MM.1S (cell line): ENCODE results near the gene PNPLA5.

Experiments
- DNase-seq: peaks from one replicate; pipeline ENCODE4 v3.0.0-alpha.2; 2015
- H2AFZ ChIP-seq: fragments of 300-600 bp; sonication (generic); 2 replicates; pipeline ENCODE4 v1.6.0; 2016; ENCODE audit warnings: antibody characterized with exemption, low read length
- H3F3A ChIP-seq: fragments of 300-600 bp; sonication (generic); 2 replicates; pipeline ENCODE4 v1.6.1; 2016; ENCODE audit warnings: mild to moderate bottlenecking, antibody characterized with exemption, low read length, moderate library complexity, mixed read lengths; ENCODE audit not compliant: insufficient read depth
- H3K27ac ChIP-seq: fragments of 300-600 bp; sonication (generic); 2 replicates; pipeline ENCODE4 v1.5.1; 2016; ENCODE audit warnings: mild to moderate bottlenecking, low read length
- H3K27me3 ChIP-seq: fragments of 300-600 bp; sonication (generic); replicated peaks from 2 replicates; pipeline ENCODE4 v1.6.0; 2016; ENCODE audit warnings: low read length; ENCODE audit not compliant: insufficient read depth
- H3K36me3 ChIP-seq: fragments of 300-600 bp; sonication (generic); replicated peaks from 2 replicates; pipeline ENCODE4 v1.6.1; 2016; ENCODE audit warnings: mild to moderate bottlenecking, low read length, mixed read lengths; ENCODE audit not compliant: insufficient read depth
- H3K4me1 ChIP-seq: fragments of 300-600 bp; sonication (generic); 2 replicates; pipeline ENCODE4 v1.6.1; 2016; ENCODE audit warnings: low read length, mixed read lengths
- H3K4me2 ChIP-seq: fragments of 300-600 bp; sonication (generic); 2 replicates; pipeline ENCODE4 v1.6.0; 2016; ENCODE audit warnings: low read depth, low read length
- H3K4me3 ChIP-seq: fragments of 300-600 bp; sonication (generic); 2 replicates; pipeline ENCODE4 v1.5.1; 2016; ENCODE audit warnings: low read length, mixed read lengths
- H3K79me2 ChIP-seq: fragments of 300-600 bp; sonication (generic); 2 replicates; pipeline ENCODE4 v1.6.1; 2016; ENCODE audit warnings: mixed run types, low read length, mixed read lengths
- H3K9ac ChIP-seq: fragments of 300-600 bp; sonication (generic); 2 replicates; pipeline ENCODE4 v1.6.1; 2016; ENCODE audit warnings: low read length, mixed read lengths
- H3K9me2 ChIP-seq: fragments of 300-600 bp; sonication (generic); replicated peaks from 2 replicates; pipeline ENCODE4 v1.6.1; 2016; ENCODE audit warnings: mild to moderate bottlenecking, low read length, mixed read lengths; ENCODE audit not compliant: insufficient read depth
- H3K9me3 ChIP-seq: fragments of 300-600 bp; sonication (generic); replicated peaks from 2 replicates; pipeline ENCODE4 v1.6.1; 2016; ENCODE audit warnings: mild to moderate bottlenecking, low read length, mixed read lengths; ENCODE audit not compliant: insufficient read depth
- H4K20me1 ChIP-seq: fragments of 300-600 bp; sonication (generic); 2 replicates; pipeline ENCODE4 v1.6.1; 2016; ENCODE audit warnings: mild to moderate bottlenecking, low read length, moderate library complexity, mixed read lengths; ENCODE audit not compliant: insufficient read depth
- EZH2 ChIP-seq: fragments of 300-600 bp; sonication (generic); optimal IDR thresholded peaks from 2 replicates; pipeline ENCODE3; 2017; ENCODE audit warnings: low read depth, mild to moderate bottlenecking, antibody characterized with exemption, low read length, mixed read lengths
- EZH2phosphoT487 ChIP-seq: fragments of 300-600 bp; sonication (generic); IDR thresholded peaks from 2 replicates; pipeline ENCODE4 v1.6.1; 2018; ENCODE audit warnings: antibody characterized with exemption, low read length
- TF ChIP-seq, protein P1 (sequence below): fragments of 300-600 bp; sonication (generic); IDR thresholded peaks from 2 replicates; pipeline ENCODE4 v1.5.1; 2016; ENCODE audit warnings: antibody characterized with exemption, low read length, mixed read lengths

Gene PNPLA5

DNA sequence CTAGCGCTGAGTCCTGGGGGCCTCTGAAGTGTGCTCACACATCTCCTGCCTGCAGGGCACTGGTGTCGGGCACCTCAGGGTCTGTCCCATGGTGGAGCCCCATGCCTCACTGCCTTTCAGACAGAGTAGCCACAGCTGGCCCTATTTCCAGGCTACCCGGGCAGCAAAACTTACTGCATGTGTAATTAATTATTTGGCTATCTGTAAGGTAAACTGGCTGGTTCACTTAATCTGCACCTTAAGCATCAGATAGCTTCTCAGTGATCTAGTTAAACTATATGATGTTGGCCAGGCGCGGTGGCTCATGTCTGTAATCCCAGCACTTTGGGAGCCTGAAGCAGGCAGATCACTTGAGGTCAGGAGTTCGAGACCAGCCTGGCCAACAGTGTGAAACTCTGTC, 37.1 kb upstream of the PNPLA5 start:
- no peak overlapping the region for H3K4me2 ChIP-seq
- no peaks in the 10 kb centered on the region for H3K79me2 ChIP-seq
- no peak overlapping the region for H3K9ac ChIP-seq
- H3K4me3 ChIP-seq: no peak overlapping the region
- H3K9me2 ChIP-seq: no peaks in the 10 kb centered on the region
- no peaks in the 10 kb centered on the region for H3K9me3 ChIP-seq
- H3K36me3 ChIP-seq: no peaks in the 10 kb centered on the region
- no peaks in the 10 kb centered on the region for H3K4me1 ChIP-seq
- TF ChIP-seq EZH2: no peak
- no peak for TF ChIP-seq EZH2phosphoT487
- TF ChIP-seq, protein P1, sequence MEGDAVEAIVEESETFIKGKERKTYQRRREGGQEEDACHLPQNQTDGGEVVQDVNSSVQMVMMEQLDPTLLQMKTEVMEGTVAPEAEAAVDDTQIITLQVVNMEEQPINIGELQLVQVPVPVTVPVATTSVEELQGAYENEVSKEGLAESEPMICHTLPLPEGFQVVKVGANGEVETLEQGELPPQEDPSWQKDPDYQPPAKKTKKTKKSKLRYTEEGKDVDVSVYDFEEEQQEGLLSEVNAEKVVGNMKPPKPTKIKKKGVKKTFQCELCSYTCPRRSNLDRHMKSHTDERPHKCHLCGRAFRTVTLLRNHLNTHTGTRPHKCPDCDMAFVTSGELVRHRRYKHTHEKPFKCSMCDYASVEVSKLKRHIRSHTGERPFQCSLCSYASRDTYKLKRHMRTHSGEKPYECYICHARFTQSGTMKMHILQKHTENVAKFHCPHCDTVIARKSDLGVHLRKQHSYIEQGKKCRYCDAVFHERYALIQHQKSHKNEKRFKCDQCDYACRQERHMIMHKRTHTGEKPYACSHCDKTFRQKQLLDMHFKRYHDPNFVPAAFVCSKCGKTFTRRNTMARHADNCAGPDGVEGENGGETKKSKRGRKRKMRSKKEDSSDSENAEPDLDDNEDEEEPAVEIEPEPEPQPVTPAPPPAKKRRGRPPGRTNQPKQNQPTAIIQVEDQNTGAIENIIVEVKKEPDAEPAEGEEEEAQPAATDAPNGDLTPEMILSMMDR: no peak
- peaks cover 92% of the 10 kb centered on the region for H3K27me3 ChIP-seq
- DNase-seq: no peak
- no peaks in the 10 kb centered on the region for H3F3A ChIP-seq
- no peaks in the 10 kb centered on the region for H4K20me1 ChIP-seq
- H3K27ac ChIP-seq: no peak overlapping the region
- H2AFZ ChIP-seq: no peak overlapping the region

DNA sequence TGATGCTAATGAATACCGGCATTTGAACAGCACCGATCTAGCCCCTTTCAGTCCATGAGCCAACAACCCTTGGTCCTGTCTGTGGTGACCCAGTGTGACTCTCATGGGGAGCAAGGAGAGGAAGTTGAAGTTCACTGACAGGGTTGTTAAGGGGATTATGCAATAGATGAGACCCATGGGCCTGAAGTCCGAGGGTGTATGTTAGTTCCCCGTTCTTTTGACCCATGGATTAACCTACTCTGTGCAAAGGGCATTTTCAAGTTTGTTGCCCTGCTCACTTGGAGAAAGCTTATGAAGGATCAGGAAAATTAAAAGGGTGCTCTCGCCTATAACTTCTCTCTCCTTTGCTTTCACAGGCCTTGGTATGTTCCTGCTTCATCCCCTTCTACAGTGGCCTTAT, 36.7 kb upstream of the PNPLA5 start:
- Histone ChIP-seq H3K9me3 (no peaks in the 10 kb centered on the region), H3F3A (no peaks in the 10 kb centered on the region), H3K36me3 (no peaks in the 10 kb centered on the region), H3K27me3 (peaks cover 90% of the 10 kb centered on the region), H2AFZ (no peak overlapping the region), H3K4me1 (no peaks in the 10 kb centered on the region), H3K79me2 (no peaks in the 10 kb centered on the region), H3K27ac (no peak overlapping the region), H3K9ac (no peak overlapping the region), H3K4me3 (no peak overlapping the region), H3K4me2 (no peak overlapping the region), H3K9me2 (no peaks in the 10 kb centered on the region), H4K20me1 (no peaks in the 10 kb centered on the region)
- TF ChIP-seq EZH2phosphoT487 (no peak), EZH2 (no peak)
- TF ChIP-seq, protein P1: no peak
- DNase-seq: no peak

GRCh38 chr22:43926349-43926710, 34.5 kb upstream of the PNPLA5 start:
- no peak for DNase-seq
- no peaks in the 10 kb centered on the region for H3K36me3 ChIP-seq
- H4K20me1 ChIP-seq: no peaks in the 10 kb centered on the region
- H3K4me1 ChIP-seq: no peaks in the 10 kb centered on the region
- TF ChIP-seq, protein P1: no peak
- TF ChIP-seq EZH2 (no peak), EZH2phosphoT487 (no peak)
- H3K79me2 ChIP-seq: no peaks in the 10 kb centered on the region
- peaks cover 77% of the 10 kb centered on the region for H3K27me3 ChIP-seq
- no peak overlapping the region for H2AFZ ChIP-seq
- H3K4me2 ChIP-seq: no peak overlapping the region
- no peaks in the 10 kb centered on the region for H3F3A ChIP-seq
- H3K4me3 ChIP-seq: no peak overlapping the region
- no peaks in the 10 kb centered on the region for H3K9me3 ChIP-seq
- H3K27ac ChIP-seq: no peak overlapping the region
- no peak overlapping the region for H3K9ac ChIP-seq
- H3K9me2 ChIP-seq: no peaks in the 10 kb centered on the region
